Smooth muscle cell of the brain vasculature (primary cell): ENCODE data around the gene CACNA1D.

ENCODE experiments used
- DNase-seq: peaks from one replicate; pipeline ENCODE4 v3.0.0-alpha.2; 2012; ENCODE audit warnings: low read depth, low spot score

Gene CACNA1D

DNA sequence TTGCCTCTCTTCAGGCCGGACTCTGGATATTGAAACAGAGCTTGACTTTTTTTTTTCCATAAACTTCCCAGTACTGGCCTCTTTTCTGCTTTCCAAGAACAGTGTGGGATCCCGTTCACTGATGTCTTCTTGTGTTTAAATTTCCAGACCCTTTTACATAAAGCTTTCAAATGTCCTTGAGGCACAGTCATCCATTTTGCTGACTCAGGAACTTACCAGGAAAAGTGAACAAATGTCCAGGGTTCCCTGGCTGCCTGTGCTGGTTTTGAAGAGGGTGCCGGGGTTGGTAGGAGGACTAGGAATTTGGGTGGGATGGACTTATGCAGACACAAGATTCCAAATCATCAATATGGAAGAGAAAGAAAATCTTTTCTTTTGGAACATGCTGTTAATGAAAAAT lies 283.7 kb downstream of the CACNA1D start:
- DNase-seq = no peak

DNA sequence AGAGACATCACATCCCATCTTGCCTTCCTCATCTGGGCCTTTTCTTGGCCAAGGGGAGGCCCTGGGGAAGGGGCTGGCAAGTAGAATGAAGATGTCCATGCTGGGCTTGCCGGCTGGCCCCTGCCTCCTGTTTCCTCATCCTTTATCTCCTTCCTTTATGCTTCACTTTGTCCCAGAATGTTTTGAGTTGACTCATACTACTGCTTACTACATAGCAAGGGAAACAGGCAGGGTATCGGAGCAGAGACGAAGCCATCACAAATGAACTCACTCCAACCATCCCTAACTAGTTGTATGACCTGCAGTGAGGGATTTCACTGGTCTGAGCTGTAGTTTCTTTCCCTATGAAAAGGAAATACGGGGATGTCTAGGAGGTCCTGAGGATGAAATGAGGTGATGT lies 285.8 kb downstream of the CACNA1D start:
- DNase-seq = no peak

DNA sequence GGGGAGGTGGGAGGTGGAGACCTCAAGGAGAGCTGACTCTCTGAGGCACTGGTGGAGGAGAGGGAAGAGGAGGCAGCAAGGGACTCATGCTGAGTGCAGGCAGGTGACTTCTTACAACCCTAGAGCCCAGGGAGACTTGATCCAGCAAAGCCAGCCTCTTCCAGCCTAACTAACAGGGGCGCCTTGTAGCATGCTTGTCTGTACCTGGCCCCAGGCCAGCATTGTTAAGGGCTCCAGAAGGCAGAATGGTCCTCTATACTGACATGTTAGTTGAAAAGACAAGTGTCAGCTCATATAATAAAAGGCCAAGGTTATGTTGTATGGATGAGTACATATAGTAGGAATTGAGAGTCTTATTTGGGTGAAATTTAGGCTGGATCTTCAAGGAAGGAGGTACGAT lies 286.4 kb downstream of the CACNA1D start:
- no peak for DNase-seq

DNA sequence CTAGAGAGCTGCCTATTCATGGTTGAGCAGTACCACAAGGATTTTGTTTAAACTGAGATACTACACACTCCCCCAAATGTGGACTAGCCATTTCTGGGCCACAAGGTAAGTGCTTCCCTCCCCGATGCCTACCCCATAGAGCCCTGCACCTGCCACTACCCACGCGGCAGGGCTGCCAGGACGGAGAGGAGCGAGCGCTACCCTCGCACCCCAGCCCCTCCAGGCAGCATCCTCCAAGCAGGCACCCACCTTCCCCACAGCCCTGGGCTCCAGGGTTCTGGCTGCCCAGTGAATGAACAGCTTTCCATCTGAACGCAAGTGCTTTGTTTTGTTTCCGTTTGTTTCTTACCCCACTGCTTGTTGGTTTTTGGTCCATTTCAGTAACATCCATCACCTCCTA lies 292.6 kb downstream of the CACNA1D start:
- DNase-seq = no peak

DNA sequence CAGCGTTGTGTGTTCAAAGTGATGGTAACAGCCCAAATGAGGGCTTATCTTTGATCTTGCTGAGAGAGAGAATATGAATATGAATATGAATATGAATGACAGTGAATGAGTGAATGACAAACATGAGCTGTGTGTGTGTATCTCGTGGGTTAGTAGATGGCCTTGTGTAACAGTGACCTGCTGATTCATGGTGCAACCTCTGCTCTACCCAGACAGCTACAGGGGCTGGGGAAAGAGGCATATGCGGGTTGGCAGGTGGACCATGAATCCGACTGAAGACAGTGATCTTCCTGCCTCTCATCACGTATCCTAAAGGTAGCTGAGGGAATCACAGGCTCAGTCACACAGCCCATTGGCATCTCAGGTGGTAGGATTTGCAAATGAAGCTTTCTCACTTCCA lies 293.6 kb downstream of the CACNA1D start:
- no peak for DNase-seq

DNA sequence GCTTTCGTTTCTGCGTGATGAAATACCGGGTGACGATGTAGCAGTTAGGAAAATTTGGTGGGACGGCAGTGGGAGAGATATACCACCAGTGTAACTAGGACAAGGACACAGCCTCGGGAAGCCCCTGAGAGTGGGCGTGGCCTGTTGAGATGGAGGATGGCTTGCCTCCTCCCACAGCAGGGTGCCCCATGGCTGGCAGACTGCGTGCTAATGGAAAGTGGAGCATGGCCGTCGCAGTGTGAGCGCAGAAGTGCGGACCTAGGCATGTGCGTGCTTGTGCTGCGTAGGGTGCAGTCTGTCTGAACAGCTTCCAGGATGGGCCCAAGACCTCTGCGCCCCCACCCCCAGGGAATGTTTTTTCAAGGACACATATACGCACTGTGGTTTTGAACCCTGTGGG lies 295.0 kb downstream of the CACNA1D start:
- DNase-seq = no peak

DNA sequence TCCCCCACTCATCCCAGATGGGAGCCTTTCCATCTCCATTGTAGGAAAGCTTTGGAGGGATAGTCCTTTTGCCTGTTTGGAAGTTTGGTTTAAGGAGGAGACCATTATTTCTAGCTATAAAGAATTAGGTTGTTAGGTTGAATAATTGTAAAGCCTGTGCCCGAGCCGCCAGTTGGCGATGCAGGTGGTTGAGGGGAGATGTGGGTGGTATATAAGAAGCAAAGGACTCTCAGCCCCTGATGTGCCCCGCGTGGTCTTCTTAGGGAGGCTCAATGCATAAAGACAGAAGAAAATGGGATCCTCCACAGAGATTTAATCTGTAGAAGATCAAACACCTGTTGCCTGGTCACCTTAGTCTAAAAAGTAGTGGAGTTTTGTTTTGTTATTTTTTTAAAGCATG lies 296.1 kb downstream of the CACNA1D start:
- DNase-seq = no peak

DNA sequence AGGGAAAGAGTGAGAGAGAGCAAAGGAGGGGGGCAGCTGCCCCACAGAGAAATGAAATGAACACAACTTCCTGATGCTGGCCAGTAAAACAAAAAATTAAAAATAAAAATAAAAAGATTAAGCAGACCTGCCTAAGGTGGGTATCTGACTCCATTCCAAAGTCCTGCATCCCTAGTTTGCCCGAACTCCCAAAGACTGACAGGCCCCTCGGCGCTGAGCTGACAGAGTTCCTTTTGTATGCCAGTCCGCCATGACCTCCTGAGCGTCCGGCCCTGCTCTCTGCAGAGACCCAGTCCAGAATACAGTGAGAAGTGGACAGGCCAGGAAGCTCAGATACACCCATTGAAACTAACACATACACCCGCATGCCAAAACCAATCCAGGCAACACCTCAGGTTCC lies 296.9 kb downstream of the CACNA1D start:
- no peak for DNase-seq

DNA sequence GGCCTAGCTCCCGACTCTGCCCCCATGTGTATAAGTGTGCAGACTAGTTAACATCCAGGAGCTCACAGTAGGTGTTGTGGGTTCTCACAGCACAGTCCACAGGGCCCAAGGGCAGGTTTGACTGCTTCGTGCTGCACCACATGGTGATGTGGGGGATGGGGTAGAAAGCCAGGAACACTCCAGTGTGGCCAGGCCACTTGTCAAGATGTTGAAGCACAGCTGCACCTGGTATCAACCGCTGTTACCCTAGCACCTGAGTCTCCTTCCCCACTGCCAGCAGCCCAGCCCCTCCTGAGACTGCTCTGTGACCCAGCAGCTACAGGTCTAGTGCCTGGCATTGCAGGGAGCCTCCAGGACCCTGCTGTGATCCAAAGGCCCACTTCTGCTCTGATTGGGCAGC lies 298.5 kb downstream of the CACNA1D start:
- no peak for DNase-seq

DNA sequence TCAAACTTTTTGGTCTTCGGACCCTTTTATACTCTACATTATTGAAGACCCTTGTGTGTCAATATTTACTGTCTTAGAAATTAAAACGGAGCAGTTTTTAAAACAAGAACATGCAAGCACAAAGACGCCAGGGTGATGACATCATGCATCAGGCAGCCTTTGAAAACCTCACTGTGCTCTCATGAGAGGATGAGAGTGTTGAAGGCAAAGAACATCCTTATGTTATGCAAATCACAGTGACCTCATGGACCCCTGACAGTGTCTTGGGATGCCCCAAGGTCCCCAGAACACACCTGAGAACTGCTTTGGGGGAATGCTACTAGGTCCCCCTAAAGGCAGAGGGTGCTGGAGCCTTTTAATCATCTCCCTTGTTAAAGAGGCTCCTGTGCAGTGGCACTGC lies 300.2 kb downstream of the CACNA1D start:
- DNase-seq = no peak

DNA sequence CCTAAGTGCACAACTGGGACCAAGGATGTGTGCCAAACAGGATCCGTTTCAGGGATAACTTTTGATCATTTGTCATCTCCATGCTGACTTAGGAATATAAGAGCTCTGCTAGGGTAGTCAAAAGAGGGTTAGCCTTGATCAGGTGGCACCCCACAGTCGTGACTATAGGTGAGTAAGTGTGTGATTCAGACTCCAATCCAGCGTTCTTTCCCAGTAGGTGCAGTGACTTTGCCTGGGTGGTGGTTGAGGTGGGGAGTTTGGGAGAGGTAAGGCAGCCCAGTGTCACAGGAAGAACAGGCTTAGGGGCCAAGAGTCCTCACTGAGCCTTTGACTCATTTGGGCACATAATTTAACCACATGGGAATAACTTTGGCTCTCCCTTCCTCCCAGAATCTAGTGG lies 300.8 kb downstream of the CACNA1D start:
- DNase-seq = no peak

DNA sequence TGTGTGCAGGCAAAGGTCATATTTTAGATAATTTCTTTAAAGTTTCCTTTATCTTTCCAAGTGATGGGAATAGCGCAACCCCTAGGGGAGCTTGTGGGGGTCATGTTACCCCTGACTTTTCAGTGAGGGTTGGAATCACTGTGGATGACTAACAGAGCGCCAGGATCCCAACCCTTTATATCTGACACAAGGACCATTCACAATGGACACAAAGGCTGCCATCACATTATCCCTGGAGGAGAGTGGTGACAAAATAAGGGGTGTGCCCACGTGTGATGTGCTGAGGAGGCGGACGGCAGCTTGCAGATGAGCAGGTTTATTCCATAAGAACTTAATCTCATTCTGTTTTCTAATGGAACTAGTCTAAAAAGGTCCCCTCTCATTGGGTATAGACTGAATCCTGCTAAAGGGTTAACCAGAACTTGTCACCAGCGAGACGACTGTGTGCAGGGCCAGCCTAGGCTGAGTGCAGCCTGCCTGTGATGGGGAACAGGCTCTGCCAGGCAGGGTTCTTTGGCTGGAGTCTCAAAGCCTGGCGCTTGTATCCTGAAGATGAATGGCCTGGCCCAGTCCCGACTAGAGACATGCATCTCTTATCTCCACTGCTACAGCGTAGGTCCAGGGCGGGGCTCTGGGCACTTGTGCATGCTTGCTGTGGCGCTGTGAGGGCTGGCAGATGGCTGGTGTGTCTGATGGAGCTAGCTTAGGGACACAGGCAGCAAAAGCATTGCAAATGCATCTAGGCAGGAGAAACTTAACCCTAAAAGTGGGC lies 301.6 kb downstream of the CACNA1D start:
- DNase-seq = no peak

DNA sequence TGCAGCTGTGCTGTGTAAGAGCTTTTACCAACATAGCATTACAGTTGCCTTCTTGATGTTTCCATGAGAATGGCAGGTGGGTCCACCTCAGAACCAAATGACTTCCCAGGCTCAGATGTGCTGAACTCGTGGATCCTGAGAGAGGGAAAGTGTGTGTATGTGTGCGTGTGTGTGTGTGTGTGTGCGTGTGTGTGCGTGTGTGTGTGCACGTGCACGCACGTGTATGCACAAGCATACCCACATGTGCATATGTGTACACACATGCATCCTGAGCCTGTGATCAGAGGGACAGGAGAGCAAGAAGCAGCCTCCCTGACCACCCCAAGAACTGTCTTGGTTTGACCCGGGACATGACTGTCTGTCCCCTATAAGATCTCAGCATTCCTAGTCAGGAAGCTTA lies 303.7 kb downstream of the CACNA1D start:
- DNase-seq = no peak

DNA sequence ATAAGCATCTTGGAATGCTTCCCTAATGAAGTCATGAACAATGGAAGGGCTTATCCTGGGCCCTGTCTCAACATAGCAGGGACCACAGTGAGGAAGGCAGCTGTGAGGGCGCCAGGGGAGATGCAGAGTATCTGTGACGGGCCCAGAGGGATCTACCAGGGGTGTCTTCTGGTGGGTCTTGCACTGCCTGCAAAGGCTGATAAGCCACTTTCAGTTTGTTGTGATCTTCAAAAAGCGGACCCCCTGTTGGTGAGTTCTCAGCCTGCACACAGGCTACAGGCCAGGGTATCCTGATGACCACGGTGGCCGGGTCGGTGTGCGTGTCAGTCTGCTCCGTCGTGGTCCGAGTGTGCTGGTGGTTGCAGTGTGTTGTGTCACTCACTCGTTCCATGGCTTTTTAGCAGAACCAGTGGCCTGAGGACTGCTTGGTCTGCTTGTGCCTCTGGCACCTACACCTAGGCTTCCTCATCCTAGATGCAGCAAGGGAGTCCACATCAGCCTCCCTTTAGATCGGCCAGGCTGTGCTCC lies 305.0 kb downstream of the CACNA1D start:
- DNase-seq = no peak

DNA sequence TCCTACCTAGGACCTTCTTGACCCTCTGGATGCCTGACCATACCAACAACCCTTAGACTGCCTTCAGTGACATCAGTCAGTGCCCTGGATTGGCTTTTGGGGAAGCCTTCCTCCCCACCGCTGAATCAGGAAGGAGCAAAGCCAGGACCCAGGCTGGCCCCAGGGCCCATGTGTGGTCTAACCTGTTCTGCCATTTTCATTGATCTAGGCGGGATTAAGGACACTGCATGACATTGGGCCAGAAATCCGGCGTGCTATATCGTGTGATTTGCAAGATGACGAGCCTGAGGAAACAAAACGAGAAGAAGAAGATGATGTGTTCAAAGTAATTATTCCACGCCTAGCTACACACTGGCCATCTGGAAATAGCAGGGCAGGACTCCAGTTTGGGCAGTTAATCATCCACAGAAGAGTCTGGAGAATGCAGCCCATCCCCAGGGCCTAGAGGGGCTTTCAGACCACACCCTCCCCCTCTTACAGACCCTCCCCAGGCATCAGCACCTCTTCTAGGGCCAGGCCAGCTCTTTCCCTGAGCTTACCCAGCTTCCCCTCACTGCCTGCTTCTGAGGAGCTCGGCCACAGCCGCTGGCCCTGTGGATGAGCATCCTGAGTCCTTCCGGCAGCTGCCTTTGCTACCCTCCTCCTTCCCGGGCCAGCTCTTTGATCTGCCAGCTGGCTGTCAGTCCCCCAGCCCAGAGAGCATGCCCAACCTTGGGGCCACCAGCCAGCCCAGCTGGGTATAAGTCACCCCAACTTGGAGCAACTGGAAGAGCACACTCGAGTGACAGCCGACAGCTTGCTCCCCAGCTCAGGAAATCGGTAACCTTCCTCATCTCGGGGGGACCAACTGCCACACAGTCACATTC lies 305.9 kb downstream of the CACNA1D start:
- no peak for DNase-seq

DNA sequence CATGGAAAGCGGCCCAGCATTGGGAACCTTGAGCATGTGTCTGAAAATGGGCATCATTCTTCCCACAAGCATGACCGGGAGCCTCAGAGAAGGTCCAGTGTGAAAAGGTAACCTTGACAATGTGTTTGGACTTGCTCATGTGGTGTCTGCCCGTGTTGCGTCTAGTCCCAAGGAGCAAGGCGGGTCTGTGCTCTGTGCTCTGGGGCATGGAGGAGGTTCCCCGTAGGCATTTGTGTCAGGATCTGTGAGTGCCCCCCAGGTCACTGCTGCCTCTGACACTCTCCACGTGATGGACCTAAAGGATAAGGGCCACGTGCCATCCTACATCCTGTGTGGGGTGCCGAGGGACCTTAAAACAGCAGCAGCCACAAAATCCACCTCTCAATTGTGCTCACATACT lies 306.9 kb downstream of the CACNA1D start:
- DNase-seq = no peak

DNA sequence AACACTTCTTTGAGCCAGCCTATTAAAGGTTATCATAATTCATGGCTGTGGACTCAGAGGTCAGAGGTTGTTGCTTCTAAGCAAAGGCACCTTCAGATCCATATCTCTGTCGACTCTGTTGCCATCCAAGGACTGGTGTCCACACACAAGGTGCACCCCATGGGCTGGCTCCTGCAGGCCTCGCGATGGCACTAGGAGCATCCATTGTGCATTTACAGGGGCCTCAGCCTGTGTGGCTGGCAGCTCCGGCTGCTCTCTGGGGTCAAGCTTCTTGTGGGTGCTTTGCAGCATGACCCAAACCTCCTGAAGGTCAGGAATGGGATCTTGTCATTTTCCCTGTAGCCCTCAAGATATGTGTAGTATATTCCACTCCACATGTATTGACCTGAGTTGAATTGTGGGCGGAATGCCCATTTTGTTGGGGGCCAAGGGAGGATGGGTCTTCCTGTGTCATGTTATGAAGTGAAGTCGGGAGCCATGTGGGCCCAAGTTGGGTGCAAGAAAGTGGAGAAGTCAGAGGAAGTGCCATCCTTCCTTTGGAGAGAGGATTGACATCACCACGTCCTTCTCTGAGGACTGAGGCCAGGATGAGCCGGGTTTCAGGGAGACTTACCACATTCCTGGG lies 308.0 kb downstream of the CACNA1D start:
- no peak for DNase-seq

DNA sequence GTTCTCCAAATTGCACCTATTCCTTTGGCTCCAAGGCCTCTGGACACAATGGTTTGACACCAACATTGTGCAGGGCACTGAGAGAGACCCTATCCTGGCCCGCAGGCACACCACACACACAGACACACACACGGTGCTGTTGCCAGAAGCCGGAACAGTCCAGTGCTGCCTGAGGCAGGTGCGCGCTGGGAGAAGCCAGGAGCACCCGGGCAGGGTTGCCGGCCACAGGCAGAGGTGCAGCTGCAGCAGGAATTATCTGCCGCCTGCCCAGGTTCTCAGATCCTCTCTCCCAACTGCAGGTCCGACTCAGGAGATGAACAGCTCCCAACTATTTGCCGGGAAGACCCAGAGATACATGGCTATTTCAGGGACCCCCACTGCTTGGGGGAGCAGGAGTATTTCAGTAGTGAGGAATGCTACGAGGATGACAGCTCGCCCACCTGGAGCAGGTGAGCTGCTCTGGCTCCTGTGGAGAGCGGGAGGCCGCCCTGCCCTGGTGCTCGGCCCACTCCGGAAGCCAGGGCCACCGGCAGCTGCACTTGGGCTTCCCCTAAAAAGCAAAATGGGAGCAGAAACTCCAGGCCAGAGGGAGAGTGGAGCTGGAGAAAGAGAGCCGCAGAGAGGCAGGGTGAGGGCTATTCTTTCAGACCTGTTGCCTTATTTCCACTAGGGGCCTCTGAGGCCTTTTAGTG lies 308.9 kb downstream of the CACNA1D start:
- no peak for DNase-seq

DNA sequence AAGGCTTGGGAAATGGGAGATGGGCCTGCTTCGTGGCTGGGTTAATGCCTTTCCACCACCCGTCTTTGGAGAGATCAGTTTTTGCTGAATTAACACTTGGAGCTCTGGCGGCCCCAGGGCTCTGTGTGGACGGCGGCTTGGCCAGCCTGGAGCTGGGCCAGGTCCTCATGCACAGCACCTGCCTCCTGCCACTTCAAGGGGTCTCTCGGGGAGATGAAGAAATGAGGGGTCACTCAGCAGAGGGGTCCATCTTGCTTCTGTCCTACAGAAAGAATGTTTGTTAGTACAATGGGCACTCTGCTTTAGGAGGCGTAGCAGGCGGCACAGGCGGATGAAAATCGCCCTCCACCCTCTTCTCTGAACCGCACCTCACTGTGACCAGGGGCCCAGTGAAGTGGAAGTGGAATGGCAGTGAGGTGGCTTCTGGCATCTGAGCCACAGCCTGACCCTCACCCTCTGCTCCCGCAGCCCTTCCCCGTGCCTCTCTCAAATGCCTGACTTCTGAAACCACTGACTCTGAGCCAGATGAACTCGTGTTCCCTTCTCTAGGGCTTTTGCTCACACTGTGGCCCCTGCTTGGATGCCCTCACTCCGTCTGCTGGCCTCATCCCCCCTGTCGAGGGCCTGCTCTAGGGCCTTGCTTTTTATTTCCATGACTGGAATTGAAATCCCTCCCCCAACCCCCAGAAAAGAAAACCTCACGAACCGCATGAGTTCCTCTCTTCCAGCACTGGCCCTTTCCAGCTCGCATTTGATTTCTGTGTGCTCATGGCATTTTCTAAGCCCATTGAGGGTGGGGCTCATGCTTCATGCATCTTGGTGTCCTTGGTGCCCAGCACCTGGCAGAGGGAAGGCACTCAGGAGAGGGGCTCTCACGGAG lies 309.6 kb downstream of the CACNA1D start:
- no peak for DNase-seq

DNA sequence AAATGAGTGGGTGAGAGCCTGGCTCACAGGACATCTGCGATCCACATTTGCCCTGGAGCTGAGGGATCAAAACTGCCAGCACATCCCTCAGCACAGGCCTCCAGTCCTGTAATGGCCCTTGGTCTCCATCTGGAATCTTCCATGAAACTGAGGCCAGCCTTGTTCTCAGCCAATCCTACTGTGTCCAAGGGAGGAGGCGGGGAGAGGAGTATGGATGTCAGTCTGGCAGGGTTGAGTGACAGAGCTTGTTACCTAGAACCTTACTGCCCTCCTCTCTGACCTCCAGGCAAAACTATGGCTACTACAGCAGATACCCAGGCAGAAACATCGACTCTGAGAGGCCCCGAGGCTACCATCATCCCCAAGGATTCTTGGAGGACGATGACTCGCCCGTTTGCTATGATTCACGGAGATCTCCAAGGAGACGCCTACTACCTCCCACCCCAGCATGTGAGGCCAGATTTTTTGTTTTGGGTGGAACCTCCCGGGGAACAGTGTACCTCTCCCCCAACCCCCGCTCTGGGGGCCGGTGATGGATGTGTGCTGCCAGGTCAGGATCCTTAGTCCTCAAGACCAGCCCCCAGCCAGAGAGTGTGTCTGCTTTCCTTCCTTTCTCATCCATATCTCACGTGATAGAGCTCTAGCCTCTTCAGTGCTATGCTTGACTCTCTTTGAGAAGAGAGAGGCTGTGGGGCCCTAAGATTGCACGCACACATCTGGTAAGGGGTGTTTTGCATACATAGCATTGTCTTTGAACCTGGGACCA lies 310.5 kb downstream of the CACNA1D start:
- no peak for DNase-seq
